Activated CD8-positive, alpha-beta T cell treated with anti-CD3 and anti-CD28 coated beads for 36 hours (primary cell): Measurements from ENCODE around the gene MYL6B. TPM values are rescaled to one million over a fixed set of nuclear protein-coding genes. Genes with fewer than 3 reads are reported as not detected.
A peak's percentile ranks its signal among the peaks of the same experiment; 100 is the strongest.

Experiments used
- ATAC-seq: fragments of 200-7000 bp; cut with Tn5 transposase; one replicate; pipeline ENCODE4 v1.10.0; 2021; ENCODE audit warnings: mild to moderate bottlenecking, moderate library complexity
- CTCF ChIA-PET: fragments of 350-600 bp; sonication (Branson Sonifier 250); formaldehyde crosslinking; loops from one replicate; lab custom pipeline; 2021; ENCODE audit warnings: antibody characterized with exemption; lab: Charles Lee
- POLR2A ChIA-PET: fragments of 350-600 bp; sonication (Branson Sonifier 250); formaldehyde crosslinking; loops from one replicate; lab custom pipeline; 2021; ENCODE audit warnings: antibody characterized with exemption; lab: Charles Lee
- DNase-seq: peaks from one replicate; pipeline ENCODE4 v3.0.0-alpha.2; 2020
- H3K27ac Mint-ChIP-seq: one replicate; pipeline ENCODE4 v1.8.0; 2021; ENCODE audit warnings: mild to moderate bottlenecking, mixed read lengths
- H3K27me3 Mint-ChIP-seq: one replicate; pipeline ENCODE4 v1.8.0; 2021; ENCODE audit warnings: mixed read lengths
- H3K36me3 Mint-ChIP-seq: one replicate; pipeline ENCODE4 v1.8.0; 2021; ENCODE audit warnings: low read depth, mixed read lengths
- H3K4me1 Mint-ChIP-seq: one replicate; pipeline ENCODE4 v1.8.0; 2021; ENCODE audit warnings: low read depth, mixed read lengths
- H3K4me3 Mint-ChIP-seq: one replicate; pipeline ENCODE4 v1.8.0; 2021; ENCODE audit warnings: mild to moderate bottlenecking, moderate library complexity, mixed read lengths
- H3K9me3 Mint-ChIP-seq: one replicate; pipeline ENCODE4 v1.8.0; 2021; ENCODE audit warnings: mixed read lengths
- intact Hi-C: fragments of 100-400 bp; cut with micrococcal nuclease; formaldehyde crosslinking; loops from one replicate; pipeline ENCODE4 v1.10.0; 2022
- total RNA-seq, 2 experiments: library from RNA; stranded (reverse); gene quantifications; one replicate each; pipeline ENCODE4 v1.2.3, GENCODE V29; 2021
- TF ChIP-seq, protein P1 (sequence below): fragments of 200-600 bp; IDR thresholded peaks from one replicate; pipeline ENCODE4 v1.8.0; 2022; ENCODE audit warnings: antibody characterized with exemption, mild to moderate bottlenecking

MYL6B gene
- total RNA-seq, 2 experiments from 2014 or later: 60.3 to 66.9 TPM

DNA sequence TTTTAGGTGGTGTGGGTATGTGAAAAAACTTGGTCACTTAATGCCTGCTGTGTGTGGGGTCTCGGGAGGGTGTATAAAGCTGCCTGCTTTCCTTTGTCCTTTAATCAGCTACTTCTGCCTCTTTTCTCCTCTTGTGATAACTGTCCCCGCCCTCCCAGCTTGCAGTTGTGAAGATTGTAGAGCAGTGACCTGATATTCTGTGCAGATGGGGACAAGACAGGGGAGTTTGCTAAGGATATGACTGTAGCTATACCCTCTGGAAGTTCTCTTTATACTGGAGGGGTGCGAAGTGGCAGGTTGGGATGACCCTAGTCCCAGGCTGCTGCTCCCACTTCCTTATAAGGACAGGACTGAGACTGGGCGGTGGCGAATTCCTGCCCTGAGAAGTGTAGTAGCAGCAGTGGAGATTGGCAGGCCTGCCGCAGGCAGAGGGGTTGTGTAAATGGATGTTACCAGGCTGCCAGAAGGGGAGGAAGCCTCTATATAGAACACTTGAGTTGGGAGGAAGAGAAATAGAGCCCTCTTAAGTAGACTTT is 6.6 kb downstream of the MYL6B start:
- TF ChIP-seq, protein P1, sequence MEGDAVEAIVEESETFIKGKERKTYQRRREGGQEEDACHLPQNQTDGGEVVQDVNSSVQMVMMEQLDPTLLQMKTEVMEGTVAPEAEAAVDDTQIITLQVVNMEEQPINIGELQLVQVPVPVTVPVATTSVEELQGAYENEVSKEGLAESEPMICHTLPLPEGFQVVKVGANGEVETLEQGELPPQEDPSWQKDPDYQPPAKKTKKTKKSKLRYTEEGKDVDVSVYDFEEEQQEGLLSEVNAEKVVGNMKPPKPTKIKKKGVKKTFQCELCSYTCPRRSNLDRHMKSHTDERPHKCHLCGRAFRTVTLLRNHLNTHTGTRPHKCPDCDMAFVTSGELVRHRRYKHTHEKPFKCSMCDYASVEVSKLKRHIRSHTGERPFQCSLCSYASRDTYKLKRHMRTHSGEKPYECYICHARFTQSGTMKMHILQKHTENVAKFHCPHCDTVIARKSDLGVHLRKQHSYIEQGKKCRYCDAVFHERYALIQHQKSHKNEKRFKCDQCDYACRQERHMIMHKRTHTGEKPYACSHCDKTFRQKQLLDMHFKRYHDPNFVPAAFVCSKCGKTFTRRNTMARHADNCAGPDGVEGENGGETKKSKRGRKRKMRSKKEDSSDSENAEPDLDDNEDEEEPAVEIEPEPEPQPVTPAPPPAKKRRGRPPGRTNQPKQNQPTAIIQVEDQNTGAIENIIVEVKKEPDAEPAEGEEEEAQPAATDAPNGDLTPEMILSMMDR: no peak
- POLR2A ChIA-PET: interaction anchor here (1.0 to 5.7 kb wide), 15 partner anchors 10 to 163 kb away, joined by 3 to 51 read pairs (median 6); partner anchors contain the start of genes ESYT1, SMARCC2 and ZC3H10
- peaks cover 27% of the 10 kb centered on the region for H3K4me1 Mint-ChIP-seq
- H3K27ac Mint-ChIP-seq: peak overlapping the region; percentile 98
- no peaks in the 10 kb centered on the region for H3K27me3 Mint-ChIP-seq
- peak overlapping the region; percentile 95 for H3K4me3 Mint-ChIP-seq
- H3K36me3 Mint-ChIP-seq: peaks cover 60% of the 10 kb centered on the region
- no peaks in the 10 kb centered on the region for H3K9me3 Mint-ChIP-seq
- intact Hi-C loops: loop anchor here (2.0 kb wide), 1 partner anchor 30 kb away; the partner anchor contains the start of gene ESYT1
- peak; percentile 46 for DNase-seq
- no peak for ATAC-seq
- CTCF ChIA-PET: interaction anchor here (1.0 to 2.8 kb wide), 10 partner anchors 10 to 54 kb away, joined by 3 to 19 read pairs (median 3); partner anchors contain the start of genes SMARCC2 and ZC3H10

DNA sequence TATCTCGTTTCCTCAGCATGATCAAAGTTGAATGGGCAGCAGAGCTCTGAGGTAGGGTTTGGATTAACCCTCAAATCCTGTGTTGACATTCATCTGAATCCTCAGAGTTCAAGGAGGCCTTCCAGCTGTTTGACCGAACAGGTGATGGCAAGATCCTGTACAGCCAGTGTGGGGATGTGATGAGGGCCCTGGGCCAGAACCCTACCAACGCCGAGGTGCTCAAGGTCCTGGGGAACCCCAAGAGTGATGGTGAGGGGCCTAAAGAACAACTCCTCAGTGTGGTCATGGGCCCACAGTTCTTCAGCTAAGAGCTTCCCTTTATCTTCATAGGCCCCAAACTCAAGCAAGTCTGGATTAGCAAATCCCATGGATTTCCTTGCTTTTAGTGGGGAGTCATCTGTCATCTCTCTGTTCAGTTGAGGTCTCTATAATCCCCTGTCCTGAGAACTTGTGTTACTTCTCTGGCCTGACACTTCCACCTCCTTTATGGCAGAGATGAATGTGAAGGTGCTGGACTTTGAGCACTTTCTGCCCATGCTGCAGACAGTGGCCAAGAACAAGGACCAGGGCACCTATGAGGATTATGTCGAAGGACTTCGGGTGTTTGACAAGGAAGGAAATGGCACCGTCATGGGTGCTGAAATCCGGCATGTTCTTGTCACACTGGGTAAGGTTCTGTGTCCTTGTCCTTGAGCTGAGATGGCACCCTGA is 7.2 kb downstream of the MYL6B start:
- intact Hi-C loops: loop anchor here (2.0 kb wide), 1 partner anchor 31 kb away; the partner anchor contains the start of gene ESYT1
- peak overlapping the region; percentile 95 for H3K4me3 Mint-ChIP-seq
- ATAC-seq (no peak), DNase-seq (no peak)
- H3K9me3 Mint-ChIP-seq: no peaks in the 10 kb centered on the region
- ChIA-PET POLR2A (interaction anchor here (0.6 to 5.7 kb wide), 15 partner anchors 8 to 164 kb away, joined by 3 to 51 read pairs (median 7); partner anchors contain the start of genes ESYT1, MYL6B, SMARCC2 and ZC3H10), CTCF (interaction anchor here (1.0 to 3.9 kb wide), 9 partner anchors 10 to 53 kb away, joined by 3 to 25 read pairs (median 4); partner anchors contain the start of genes SMARCC2 and ZC3H10)
- H3K4me1 Mint-ChIP-seq: peaks cover 27% of the 10 kb centered on the region
- TF ChIP-seq, protein P1: no peak
- peak overlapping the region; percentile 98 for H3K27ac Mint-ChIP-seq
- no peaks in the 10 kb centered on the region for H3K27me3 Mint-ChIP-seq
- peaks cover 66% of the 10 kb centered on the region for H3K36me3 Mint-ChIP-seq

DNA sequence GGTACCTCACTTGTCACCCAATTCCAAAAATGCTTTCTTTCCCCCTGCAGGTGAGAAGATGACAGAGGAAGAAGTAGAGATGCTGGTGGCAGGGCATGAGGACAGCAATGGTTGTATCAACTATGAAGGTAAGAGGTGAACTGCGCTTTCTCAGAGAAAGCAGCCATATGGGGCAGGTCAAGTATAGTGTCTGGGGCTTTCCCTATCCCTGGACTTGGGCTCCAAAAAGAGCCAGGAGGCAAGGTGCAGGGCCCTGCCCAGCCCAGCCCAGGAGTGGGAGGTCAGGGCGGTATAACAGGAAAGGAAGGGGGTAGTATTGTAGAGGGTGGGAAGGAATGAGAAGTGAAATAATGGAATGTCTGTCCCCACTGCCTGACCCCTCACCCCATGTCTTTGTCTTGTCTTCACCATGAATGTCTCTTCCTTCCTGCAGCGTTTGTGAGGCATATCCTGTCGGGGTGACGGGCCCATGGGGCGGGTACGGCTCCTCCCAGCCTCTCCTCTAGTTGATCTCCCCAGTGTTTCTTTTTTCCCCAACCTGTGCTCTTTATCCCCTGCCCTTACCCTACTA is 7.9 kb downstream of the MYL6B start:
- Mint-ChIP-seq H3K27me3 (no peaks in the 10 kb centered on the region), H3K4me1 (peaks cover 27% of the 10 kb centered on the region), H3K36me3 (peaks cover 63% of the 10 kb centered on the region), H3K4me3 (peak overlapping the region; percentile 95), H3K9me3 (no peaks in the 10 kb centered on the region), H3K27ac (peak overlapping the region; percentile 98)
- ChIA-PET CTCF (interaction anchor here (0.8 to 3.9 kb wide), 8 partner anchors 14 to 422 kb away, joined by 3 to 25 read pairs (median 6); partner anchors contain the start of genes ESYT1, SMARCC2 and ZC3H10), POLR2A (interaction anchor here (0.7 to 5.7 kb wide), 20 partner anchors 9 to 129 kb away, joined by 3 to 51 read pairs (median 9); partner anchors contain the start of genes ESYT1, MYL6B, SMARCC2 and ZC3H10)
- ATAC-seq (peak; percentile 54), DNase-seq (peak; percentile 82)
- intact Hi-C loops: no loop called here
- TF ChIP-seq, protein P1: no peak

DNA sequence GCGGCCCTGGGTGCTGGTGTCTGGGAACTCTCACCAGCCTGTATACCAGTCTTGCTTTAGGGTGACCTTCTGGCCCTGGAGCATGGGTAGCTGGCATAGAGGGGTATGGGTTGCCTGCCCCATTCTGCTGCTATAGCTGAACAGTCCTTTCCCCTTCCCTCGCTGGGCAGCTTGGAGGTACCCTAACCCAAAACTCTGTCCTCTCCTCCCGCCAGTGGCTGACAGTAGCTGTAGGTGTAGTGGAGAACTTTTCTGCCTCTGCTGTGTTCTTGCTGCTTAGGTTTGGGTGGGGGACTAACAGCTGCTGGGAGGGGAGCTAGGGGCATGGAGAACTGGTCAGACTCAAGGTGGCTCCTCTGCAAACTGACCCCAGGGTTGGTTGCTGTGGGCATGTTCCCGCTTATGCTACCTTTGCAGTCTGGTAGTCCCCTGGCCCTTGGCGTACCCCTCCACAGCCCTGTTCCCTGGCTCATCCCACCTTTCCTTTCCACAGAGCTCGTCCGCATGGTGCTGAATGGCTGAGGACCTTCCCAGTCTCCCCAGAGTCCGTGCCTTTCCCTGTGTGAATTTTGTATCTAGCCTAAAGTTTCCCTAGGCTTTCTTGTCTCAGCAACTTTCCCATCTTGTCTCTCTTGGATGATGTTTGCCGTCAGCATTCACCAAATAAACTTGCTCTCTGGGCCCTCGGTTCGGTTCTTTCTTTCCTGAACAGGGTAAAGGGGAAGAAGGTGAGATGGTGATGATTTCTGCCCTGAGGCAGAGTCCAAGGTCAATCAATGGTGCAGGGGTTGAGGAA is 8.7 kb downstream of the MYL6B start:
- peak overlapping the region; percentile 95 for H3K4me3 Mint-ChIP-seq
- TF ChIP-seq, protein P1: no peak
- H3K4me1 Mint-ChIP-seq: peaks cover 22% of the 10 kb centered on the region
- peak overlapping the region; percentile 98 for H3K27ac Mint-ChIP-seq
- no peaks in the 10 kb centered on the region for H3K9me3 Mint-ChIP-seq
- POLR2A ChIA-PET: interaction anchor here (0.6 to 5.7 kb wide), 20 partner anchors 10 to 155 kb away, joined by 3 to 51 read pairs (median 7); partner anchors contain the start of genes CNPY2, ESYT1, MYL6B and PA2G4
- CTCF ChIA-PET: interaction anchor here (0.8 to 3.9 kb wide), 7 partner anchors 26 to 423 kb away, joined by 4 to 25 read pairs (median 6); partner anchors contain the start of genes ESYT1, SMARCC2 and ZC3H10
- intact Hi-C loops: no loop called here
- H3K27me3 Mint-ChIP-seq: no peaks in the 10 kb centered on the region
- peaks cover 61% of the 10 kb centered on the region for H3K36me3 Mint-ChIP-seq
- ATAC-seq: no peak
- no peak for DNase-seq
